NCI-H526 (cell line): Measurements from ENCODE around the gene P3H2.
"Not testable (repeated sequence)": the region's sequence is repeated elsewhere in the genome, so short reads cannot be mapped to it uniquely, and the experiment has no call there.

Experiments
- DNase-seq, 2 experiments: peaks; one replicate each; lab custom pipeline; 2025; lab: John Stamatoyannopoulos, UW

The P3H2 gene, protein sequence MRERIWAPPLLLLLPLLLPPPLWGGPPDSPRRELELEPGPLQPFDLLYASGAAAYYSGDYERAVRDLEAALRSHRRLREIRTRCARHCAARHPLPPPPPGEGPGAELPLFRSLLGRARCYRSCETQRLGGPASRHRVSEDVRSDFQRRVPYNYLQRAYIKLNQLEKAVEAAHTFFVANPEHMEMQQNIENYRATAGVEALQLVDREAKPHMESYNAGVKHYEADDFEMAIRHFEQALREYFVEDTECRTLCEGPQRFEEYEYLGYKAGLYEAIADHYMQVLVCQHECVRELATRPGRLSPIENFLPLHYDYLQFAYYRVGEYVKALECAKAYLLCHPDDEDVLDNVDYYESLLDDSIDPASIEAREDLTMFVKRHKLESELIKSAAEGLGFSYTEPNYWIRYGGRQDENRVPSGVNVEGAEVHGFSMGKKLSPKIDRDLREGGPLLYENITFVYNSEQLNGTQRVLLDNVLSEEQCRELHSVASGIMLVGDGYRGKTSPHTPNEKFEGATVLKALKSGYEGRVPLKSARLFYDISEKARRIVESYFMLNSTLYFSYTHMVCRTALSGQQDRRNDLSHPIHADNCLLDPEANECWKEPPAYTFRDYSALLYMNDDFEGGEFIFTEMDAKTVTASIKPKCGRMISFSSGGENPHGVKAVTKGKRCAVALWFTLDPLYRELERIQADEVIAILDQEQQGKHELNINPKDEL

DNA sequence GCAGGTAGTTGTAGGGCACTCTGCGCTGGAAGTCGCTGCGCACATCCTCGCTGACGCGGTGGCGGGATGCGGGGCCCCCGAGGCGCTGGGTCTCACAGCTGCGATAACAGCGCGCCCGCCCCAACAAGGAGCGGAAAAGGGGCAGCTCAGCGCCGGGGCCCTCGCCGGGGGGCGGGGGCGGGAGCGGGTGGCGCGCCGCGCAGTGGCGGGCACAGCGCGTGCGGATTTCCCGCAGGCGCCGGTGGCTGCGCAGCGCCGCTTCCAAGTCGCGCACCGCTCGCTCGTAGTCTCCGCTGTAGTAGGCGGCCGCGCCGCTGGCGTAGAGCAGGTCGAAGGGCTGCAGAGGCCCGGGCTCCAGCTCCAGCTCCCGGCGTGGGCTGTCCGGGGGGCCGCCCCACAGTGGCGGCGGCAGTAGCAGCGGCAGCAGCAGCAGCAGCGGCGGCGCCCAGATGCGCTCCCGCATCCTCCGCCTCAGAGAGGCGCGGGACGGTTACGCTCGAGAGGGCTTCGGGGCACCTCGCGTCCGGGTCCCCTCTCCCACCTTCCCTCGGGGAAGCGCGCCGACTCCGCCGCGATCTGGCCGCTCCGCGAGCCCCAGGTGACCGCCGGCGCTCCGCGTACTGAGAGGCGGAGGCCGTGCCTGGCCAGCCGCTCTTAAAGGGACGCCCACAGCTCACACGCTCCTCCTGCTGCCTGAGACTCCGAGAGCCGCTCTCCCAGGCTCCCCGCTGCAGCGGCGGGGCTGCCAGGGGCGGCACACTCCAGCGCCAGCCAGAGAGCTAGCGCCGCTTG lies at the start of gene P3H2:
TSS of gene P3H2 (minus strand) at position 629 of the 792 bp plus-strand sequence. CDS start at position 463, 166 bp downstream.
- peak; percentile 72 to 91 for DNase-seq

DNA sequence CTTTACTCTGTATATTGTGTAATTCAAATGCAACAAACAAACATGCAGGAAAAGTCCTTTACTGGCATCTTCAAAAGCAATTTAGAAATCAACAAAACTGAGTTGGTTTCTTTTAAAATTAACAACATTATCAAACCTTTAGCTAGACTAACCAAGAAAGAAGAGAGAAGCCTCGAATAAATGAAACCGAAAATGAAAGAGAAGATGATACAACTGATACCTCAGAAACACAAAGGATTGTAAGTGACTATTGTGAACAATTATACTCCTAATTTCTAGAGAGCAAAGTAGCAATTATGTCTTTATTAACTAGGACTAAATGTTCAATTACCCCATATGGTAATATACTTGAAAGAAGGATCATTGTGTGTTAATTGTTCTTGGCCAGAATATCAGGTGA lies 49.2 kb upstream of the P3H2 start:
- no peak for DNase-seq

DNA sequence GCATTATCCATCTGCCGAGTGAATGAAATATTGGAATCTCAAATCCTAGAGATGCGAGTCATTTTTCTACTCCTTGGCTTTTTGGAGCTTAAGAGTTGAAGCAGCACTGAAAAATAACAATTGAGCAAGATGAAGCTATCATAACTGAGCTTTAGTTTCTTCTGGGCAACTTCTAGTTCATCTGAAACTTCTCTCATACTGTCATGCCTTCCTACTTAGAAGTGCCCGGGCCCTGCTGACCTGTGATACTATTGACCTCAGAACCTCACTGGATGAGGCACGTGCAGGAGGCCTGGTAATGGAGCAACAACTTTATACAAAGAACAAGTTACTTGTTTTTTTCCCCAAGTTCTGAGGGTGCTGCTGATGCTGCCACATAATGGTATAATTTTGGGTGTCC lies 48.5 kb upstream of the P3H2 start:
- no peak for DNase-seq

DNA sequence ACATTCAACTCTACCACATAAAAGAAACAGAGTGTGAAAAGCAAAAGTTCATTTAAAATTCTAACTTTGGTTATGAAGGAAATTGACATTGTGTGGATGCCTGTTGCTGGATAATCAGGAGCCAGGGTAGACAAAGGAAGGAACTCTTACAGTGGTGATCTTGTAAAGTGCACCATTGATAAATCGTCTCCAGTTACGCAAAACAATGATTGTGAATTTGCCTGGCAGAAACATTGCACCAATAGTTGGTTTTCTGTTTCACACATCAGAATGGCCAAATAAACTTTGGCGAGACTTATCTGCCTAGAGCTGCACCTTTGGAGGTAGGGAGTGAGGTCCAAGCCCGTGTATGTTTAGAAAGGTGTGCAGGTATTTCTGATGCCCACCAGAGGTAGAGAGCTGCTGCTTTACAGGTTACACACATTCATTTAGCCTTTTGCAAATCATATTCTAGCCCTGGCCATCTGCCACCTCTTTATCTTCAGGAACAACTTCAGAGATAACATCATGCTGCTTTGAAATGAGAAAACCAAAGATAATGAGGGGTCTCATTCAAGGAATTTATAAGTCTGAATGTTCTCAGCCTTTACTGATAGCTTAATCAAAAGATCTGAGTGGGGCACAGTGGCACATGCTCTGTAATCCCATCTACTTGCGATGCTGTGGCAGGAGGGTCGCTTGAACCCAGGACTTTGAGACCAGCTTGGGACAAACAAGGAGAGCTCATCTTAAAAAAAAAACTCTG lies 47.4 kb upstream of the P3H2 start:
- no peak for DNase-seq

DNA sequence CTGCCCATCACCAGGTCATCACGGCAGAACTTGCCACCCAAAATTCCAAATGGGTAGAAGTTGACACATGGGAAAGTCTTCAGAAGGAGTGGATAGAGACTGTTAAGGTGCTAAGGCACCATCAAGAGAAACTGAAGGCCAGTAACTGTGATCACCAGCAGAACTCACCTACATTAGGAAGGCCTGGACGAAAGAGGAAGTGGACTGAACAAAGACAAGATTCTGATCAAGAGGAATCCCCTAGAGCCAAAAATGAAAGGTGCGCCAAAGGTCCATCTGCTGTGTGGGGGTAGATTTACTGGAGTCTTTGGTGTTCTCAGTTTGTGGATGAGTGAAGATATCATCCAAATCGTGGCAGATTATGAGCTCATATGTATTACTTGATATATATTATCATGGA lies 46.3 kb upstream of the P3H2 start:
- no peak for DNase-seq

DNA sequence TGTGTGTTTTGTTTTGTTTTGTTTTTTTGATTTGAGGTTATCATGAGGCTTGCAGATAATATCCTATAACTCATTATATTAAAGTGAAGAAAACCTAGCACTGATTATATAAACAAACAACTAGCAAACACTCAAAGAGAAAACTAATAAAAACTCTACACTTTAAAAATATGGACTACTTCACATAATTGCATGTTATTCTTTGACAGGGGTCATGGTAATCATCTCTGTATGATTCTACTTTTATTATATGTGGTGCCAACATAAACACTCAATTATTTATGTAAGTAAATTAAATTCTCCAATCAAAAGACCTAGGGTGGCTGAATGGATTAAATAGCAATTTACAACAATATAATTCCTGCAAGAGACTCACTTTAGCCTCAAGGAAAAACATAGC lies 44.6 kb upstream of the P3H2 start:
- no peak for DNase-seq

GRCh38 chr3:190162013-190162412 lies 41.3 kb upstream of the P3H2 start:
- DNase-seq: not testable (repeated sequence)

GRCh38 chr3:190159902-190160435 lies 39.3 kb upstream of the P3H2 start:
- DNase-seq: no peak

- DNase-seq: no peak
Observed at GRCh38 chr3:190158261-190158660, 37.6 kb upstream of the P3H2 start.

- DNase-seq: no peak
Observed at GRCh38 chr3:190155752-190156151, 35.1 kb upstream of the P3H2 start.

- DNase-seq: no peak
Observed at GRCh38 chr3:190150681-190151080, 30.0 kb upstream of the P3H2 start.

- DNase-seq: not testable (repeated sequence)
Observed at GRCh38 chr3:190149830-190150619, 29.3 kb upstream of the P3H2 start.

- not testable (repeated sequence) for DNase-seq
Observed at GRCh38 chr3:190144793-190145192, 24.1 kb upstream of the P3H2 start.

DNA sequence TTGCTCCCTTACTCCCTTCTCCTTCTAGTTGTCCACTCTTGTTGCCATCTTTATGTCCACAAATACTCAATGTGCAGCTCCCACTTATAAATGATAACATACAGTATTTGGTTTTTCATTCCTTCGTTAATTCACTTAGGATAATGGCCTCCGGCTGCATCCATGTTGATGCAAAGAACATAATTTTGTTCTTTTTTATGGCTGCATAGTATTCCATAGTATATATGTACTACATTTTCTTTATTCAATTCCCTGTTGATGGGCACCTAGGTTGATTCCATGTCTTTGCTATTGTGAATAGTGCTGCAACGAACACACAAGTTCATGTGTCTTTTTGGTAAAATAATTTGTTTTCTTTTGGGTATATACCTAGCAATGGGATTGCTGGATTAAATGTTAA lies 21.3 kb upstream of the P3H2 start:
- no peak for DNase-seq

GRCh38 chr3:190139365-190139764 lies 18.7 kb upstream of the P3H2 start:
- no peak for DNase-seq

DNA sequence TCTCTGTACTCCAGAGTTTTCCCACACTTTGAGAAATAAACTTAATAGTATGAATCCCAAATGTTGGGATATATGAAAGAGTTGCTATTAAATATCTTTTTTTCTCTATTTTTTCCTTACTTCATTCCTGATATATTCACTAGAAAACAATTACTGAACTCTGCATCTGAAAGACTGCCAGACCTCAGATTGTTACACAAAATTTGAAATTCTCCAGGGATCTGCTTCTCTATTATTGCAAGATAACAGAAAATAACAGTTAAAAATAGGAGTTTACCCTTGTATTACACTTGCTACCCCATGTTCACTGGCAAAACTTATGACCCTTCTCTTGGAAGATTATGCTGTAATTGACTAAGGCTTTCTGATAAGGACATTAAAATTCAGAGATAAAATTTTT lies 11.7 kb upstream of the P3H2 start:
- no peak for DNase-seq

DNA sequence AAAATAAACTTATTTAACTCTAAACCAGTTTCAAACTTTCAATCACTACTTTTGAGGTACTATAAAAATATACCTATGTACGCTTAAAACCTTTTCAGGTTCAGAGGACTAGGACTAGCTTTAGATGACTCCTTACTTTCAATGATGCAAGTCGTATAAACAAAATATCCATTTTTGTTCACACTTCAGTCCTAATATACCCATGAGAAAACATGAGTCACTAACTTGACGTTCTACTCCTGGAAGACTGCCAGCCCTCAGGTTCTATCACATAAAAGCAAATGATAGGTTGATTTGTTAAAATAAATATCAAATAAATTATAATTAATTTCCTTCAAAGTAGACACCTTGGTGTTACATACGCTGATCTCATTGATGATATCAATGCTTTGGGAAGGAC lies 10.6 kb upstream of the P3H2 start:
- no peak for DNase-seq

DNA sequence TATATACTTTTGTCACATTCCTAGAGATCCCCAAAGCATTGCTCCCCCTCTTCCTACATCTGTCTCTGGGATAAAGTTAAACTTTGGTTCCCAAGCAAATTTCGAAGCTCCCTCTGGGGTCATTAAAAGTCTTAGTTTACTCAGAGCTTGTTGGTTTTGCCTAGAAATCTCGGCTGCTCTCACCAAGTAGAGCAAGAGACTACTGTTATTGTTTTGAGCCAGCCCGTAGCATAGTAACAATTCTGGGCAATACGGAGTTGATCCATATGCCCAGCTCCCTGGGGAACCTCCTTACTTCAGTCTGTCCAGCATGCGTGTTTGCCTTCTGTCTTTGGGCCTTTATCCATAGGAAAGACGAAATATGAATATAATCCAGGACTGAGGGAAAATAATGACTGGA lies 10.0 kb upstream of the P3H2 start:
- no peak for DNase-seq

DNA sequence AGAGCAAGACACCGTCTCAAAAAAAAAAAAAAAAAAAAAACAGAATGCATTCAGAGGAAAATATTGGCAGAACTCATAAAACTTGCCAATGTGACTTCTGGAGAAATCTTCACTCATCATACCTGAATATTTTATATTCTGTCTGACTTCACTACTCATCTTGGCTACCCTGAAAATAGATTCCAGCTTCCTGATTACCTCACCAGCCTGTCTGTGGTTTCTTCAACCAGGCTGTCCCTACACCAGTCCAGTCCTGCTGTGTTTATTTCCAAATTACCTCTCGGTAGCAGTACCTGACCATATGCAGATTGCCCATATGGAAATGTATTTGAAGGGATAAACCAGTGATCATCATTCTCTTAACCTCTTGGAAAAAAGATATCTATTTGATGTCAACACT lies 9.3 kb upstream of the P3H2 start:
- DNase-seq: no peak

DNA sequence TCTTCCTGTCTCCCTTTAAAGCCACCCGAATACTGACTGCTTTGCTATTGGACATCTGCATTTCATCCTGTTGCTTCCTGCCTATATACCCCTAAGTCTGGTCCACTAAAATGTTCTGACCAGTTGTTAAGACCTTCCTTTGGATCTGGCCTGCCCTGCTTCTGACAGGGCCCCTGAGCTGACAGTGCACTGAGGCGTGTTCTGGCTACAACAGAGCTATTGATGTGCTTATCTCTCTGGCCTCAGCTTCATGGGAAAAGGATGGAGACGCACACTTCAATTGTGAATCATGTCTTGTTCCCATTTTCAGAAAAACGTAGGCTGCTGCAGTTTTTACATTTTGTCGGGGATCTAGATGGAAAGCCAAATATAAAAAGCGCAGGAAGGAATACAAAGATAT lies 7.1 kb upstream of the P3H2 start:
- no peak for DNase-seq

DNA sequence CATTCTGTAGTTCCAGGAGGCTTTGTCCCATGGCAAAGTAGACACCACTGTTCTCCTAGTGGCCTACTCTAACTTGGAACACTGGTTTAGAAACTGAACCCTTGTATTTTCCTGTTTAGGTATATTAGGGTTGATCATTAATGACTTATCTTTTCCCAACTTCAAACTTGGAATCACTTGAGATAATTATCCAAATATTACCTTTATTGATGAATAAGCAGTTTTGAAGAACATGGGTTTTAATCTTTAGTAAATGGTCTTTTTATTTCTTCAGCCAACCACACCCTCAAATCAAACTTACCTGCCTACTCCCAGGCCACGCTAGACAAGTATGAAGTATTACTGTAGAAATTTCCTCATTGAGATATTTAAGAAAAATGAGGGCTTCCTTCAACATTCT lies 6.5 kb upstream of the P3H2 start:
- DNase-seq: no peak
